GM18499 (cell line): Measurements from ENCODE around the gene PRELP.
"Not testable (repeated sequence)": the region's sequence is repeated elsewhere in the genome, so short reads cannot be mapped to it uniquely, and the experiment has no call there.

Experiments
- ATAC-seq: cut with Tn5 transposase; IDR thresholded peaks from one replicate; pipeline ENCODE4 v1.9.1; 2021; ENCODE audit warnings: moderate number of reproducible peaks; ENCODE audit not compliant: insufficient read depth, unreplicated experiment

The PRELP gene

GRCh38 chr1:203504400-203505250 is 29.0 kb downstream of the PRELP start:
- no peak for ATAC-seq

- ATAC-seq = no peak
Measured at GRCh38 chr1:203505526-203506204, 30.1 kb downstream of the PRELP start.

DNA sequence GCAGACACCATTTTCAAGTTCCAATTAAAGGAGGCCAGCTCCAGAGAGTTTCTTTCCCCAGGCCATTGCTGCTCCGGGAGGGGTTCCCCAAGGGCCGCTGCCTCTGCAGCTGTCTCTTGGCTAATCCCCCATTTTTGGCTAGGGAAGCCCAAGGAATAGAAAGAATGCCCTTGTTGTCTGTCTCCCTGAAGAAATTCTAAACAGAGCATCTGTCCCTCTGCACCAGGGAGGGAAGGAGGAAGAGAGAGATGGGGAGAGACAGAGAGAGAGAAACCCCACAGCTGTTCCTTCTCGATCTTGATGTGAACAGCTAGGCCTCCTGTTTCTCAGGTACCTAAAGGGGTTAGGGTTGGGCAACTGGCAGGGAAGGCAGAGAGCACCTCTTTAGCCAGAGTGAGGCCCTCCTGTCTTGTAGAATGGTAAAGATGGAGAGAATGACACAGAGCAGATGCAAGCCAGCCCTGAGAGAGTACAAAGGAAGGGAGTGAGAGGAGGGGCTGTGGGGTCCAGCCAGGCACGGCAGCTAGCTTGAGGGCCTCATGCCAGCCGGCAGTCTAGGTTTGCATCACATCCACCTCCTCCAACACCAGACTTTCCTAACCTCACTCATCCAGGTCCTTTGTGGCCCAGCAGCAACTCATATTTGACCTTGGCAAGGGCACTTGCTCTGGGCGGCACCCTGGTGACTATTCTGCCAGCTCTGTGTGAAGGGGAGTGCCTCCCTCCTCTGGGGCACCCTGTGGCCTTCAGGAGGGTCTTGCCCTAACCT is 31.4 kb downstream of the PRELP start:
- ATAC-seq = no peak

DNA sequence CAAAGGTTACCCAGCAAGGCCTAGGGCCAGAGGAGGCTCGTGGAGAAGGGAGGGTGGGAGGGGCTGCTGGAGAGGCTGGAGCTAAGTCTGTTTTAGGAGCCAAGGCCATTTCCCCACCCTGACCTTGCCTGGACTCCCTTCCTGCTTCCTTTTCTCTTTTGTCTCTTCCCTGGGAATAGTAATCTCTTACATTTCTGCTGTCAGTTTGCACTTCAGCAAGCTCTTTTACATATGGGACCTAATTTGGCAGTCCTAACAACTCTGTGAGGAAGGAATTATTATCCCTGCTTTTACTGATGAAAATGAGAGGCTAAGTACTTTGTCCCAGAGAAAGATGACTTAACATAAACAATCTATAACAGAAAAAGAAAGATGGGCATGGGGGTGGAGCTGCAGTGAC is 32.2 kb downstream of the PRELP start:
- ATAC-seq = no peak

DNA sequence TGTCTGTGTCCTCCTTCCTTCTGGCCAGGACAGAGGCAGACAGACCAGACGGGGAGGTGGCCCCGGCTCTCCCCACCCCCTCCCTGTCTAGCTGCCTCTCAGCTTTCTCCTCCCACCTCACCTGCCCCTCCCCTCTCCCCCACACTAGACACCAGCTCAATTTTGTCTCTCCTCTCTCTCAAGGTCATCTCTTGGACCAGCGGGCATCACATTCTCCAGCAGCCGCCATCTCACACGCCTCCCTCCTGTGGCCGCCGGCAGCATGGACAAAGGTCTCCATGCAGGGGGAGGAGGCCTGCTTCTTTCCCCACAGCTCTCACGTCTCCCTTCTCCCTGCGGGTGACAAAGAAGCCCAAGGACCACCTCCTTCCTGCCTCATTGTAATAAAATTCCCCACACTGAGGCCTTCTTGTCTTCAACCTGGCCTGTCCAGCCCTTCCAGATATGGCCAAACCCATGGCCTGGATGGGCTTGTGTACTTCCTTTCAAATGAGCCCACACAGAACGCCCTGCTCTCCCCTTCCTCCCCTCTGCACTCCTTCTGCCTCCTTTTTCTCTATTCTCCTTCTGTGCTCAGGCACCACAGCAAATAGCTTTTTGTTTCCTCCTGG is 33.0 kb downstream of the PRELP start:
- ATAC-seq = no peak

- no peak for ATAC-seq
Measured at GRCh38 chr1:203509135-203509534, 33.5 kb downstream of the PRELP start.

- no peak for ATAC-seq
Measured at GRCh38 chr1:203511513-203511912, 35.9 kb downstream of the PRELP start.

DNA sequence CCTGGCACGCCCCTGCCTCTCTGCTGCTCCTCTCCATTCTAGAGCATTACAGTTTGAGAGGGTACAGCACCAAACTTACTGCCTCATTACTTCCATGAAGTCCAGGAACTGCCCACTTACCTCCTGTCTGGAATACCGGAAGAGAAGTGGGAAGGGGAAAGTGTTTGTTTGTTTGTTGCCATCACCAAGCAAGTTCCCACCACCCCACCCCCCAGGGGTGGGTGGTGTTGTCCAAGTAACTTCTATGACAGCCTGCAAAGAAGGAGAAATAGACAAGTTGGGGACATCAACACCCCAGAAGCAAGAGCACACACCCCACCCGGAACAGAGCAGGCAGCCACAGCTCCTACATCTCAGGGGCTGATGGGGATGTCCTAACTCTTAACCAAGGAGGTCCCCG is 36.3 kb downstream of the PRELP start:
- ATAC-seq = no peak

DNA sequence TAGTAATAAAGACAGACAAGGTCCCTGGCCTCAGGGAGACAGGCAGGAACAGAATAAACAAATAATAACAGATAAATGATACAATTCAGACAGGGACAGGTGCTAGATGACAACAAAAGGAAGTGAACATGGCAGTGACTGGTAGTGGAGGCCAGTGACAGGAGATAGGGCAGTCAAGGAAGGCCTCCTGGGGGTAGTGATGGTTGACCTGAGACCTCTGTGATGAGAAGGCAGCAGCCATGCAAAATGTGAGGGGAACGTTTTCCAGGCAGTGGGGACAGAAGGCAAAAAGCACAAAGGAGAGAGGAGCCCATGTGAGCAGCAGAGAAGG is 36.9 kb downstream of the PRELP start:
- ATAC-seq = no peak

- no peak for ATAC-seq
Measured at GRCh38 chr1:203512848-203513584, 37.4 kb downstream of the PRELP start.

DNA sequence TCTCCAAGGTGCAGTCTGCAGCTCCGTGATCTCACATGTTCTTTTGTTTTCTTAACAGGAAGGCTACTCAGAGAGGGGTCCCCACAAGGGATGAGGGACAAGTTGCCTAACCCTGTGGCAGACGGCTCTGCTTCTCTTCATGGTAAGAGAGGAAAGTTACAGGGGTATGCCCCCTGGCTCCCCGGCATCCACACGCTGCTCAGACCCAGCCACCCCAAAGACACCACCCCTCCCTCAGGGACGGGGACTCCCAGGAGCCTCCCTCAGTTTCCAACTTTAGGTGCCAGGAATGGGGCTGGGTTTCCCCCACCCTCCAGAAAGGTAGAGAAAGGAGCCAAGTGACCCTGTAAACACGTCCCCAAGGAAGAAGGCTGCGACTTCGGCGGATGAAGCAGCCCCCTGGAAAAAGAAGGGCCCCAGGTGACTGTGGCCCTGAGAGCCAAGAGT is 38.0 kb downstream of the PRELP start:
- no peak for ATAC-seq

DNA sequence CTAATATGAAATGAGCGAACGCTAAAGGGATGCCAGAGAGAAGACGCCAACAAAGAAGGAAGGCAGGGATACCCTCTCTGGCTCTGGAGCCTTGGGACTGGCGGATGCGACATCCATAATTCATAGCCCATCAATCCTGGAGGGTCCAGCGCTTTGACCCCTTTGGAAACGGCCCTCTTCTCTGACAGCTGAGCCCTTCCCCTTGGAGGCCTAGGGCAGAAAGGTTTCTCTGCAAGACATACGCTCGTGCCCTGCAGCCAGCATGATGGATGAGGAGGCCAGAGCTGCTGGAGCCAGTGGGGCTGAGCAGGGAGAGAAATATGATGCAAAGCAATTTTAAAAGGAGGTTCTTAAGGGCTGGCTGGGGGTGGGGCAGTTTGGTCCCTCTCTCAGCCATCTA is 40.6 kb downstream of the PRELP start:
- ATAC-seq = no peak

- ATAC-seq = no peak
Measured at GRCh38 chr1:203516906-203517305, 41.3 kb downstream of the PRELP start.

DNA sequence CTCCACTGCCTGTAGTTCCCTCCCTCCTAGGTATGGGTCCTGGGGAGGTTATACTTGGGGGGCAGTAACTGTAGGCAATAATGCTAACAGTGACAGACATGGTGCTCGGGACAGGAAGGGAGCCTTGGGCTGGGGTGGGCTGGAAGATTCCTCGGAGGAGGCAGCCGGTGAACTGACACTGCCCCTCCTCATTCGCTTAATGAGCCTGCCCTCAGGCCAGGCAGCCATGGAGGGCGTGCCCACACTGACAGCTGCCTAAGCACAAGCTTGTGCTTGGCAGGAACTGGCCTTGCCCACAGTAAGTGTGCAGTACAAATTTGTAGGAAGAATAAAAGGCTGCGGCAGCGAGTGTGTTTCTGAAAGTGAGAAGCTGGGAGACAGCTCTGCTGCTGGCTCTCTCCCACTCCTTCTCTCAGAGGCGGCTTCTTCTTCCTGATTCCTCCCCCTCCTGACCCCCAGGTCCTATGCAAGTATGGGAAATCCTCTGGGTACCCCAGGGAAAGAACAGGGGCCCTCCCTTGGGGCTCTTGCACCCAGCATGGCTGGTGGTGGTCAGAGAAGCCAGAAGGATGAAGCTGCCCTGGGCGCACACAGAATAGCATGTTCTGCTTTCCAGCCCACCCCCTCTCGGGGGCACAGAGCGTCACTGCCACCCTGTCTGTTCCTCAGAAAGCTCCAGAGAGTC is 42.0 kb downstream of the PRELP start:
- no peak for ATAC-seq

DNA sequence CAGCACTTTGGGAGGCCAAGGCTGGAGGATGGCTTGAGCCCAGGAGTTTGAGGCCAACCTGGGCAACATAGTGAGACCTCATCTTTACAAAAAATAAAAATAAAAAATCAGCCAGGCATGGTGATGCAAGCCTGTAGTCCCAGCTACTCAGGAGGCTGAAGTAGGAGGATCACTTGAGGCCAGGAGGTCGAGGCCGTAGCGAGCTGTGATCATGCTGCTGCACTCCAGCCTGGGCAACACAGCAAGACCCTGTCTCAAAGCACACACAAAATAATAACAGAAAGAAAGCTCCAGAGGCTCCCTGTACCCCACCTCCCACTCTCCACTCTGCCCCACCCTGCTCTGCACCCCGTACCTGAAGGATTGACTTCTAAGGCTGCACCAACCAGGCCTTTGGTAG is 42.5 kb downstream of the PRELP start:
- ATAC-seq = not testable (repeated sequence)

- no peak for ATAC-seq
Measured at GRCh38 chr1:203518541-203518940, 42.9 kb downstream of the PRELP start.

- no peak for ATAC-seq
Measured at GRCh38 chr1:203519053-203519840, 43.6 kb downstream of the PRELP start.

GRCh38 chr1:203519896-203520295 is 44.3 kb downstream of the PRELP start:
- no peak for ATAC-seq

DNA sequence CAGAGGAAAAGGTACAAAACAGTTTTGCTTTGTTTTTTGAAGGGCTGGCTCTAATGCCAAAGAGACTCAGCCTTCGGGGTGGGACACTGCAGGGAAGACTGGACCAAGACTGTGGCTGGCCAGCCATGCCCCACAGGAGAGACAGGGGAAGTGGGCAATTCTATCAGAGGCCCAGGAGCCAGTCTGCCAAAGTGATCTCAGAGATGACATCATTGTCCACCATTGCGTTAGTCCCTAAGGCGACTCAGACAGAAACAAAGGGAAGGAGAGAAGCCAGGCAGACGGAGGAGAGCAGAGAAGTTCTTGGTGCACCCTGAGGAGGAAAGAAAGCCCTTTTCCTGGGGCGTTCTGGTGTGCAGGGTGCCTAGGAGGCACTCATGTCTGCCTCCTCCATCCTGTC is 44.7 kb downstream of the PRELP start:
- ATAC-seq = no peak
